Mucosa of gallbladder (tissue), 1 donor: ENCODE measurements around the gene SH3RF3. TPM values are rescaled to one million over a fixed set of nuclear protein-coding genes. Genes with fewer than 3 reads are reported as not detected.

ENCODE experiments used
- DNase-seq: peaks from one replicate; pipeline ENCODE4 v3.0.0-alpha.2; 2020; ENCODE audit warnings: low spot score
- total RNA-seq: library from RNA; stranded (reverse); gene quantifications from one replicate; pipeline ENCODE4 v1.2.1, GENCODE V29; 2021
- donor health status: DM: no; HTN: no; CAD: no.

SH3RF3 gene
- total RNA-seq, 1 donor from 2014 or later = 11.5 TPM

DNA sequence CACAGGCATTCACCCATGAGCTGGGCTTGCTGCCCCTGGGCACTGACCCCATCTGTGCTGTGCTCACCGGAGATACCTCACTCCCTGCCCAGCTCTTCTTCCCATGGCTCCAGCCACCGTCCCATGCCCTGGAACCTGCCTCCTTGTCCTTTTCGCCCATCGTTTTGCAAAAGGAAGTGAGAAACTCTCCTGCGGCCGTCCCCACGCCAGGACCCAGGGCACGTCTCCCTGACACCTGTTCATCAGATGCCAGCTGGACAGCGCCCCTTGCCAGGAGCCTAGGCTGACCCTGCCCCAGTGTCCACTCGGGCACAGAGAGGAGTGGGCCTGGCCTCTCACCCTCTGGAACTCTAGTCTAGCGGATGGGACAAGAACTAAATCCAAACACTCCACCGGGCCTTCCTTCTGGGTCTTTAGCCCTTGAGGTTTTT, 246.1 kb downstream of the SH3RF3 start:
- DNase-seq = no peak

DNA sequence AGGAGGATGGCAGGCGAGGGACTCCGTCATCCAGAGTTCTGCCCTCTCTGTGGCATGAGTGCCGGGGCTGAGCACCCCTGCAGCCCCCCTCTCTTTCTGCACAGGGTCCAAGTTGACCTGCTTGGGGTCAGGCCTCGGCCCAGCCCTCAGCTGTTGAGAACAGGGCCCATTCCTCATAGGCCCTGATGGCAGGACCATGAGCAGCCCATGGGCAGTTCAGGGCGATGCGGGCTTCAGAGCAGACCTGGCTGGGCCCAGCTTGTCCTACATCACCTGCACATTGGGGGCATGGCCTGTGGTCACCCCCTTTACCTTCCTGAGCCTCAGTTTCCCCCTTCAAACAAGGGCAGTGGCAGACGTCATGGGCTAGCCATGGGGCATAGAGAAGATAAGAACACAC, 246.7 kb downstream of the SH3RF3 start:
- no peak for DNase-seq

DNA sequence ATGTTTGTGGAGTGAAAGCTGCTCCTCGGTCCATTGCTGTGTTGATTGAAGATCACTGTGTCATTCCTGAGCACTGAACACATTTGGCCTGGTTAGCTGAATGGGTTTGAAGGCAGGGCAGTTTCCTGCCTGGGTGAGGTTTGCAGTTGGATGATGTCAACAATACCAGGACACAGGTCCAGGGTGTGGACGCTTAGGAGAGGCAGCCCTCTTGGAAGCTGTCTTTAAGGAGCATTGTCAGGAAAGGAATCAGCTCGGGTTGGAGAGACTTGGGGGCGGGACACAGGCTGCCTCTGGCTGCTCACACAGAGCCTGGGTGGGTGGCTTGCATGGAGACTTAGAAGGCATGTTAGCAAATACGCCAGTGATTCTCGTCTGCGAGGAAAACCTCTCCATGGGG, 247.1 kb downstream of the SH3RF3 start:
- no peak for DNase-seq

DNA sequence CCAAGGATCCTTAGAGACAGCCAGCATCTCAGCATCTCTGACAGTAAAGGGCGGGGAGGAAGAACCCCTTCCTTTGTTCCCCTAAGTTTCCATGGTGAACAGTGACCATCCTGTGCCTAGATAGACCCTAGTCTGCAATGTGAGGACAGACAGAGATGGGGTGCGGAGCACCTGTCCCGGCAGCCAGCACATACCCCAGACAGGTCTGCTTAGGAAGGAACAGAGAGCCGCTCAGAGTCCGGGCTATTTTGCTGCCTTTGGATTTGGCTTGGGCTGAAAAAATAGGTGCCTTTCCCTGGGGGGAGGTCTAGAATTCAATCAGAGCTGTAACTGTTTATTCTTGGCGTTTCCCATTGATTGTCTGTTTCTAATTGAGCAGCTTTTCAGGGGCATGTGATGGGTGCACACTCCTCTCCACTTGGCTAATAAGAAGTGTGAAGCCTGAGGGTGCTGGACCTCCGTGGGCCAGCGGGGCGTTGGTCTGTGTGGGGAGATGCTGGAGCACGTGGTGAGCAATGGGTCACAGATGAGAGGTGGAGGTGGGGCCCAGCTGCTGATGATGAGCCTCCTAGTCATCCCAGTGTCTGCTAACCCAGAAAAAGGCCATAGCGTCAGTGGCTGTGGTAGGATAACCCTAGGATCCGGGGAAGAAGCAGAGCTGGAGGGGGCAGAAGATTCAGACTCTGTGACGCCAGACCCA, 247.9 kb downstream of the SH3RF3 start:
- no peak for DNase-seq

DNA sequence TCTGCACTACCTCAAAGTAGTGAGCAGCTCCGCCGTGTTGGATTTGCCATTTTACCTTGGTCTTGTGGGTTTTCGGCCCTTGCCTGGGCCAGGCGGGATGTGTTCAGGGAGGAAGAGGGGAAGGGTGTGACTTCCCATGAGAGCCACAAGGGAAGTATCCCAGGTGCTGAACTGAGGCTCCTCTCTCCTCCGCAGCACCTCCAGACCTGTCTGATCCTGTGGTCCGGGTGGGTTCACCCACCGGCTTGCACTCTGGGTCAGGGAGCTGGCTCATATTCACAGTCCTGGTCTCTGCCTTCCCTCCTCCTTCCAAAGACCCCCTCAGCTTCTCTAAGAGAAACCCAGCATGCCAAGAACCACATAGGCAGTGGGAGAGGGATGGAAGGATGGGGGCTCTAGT, 249.0 kb downstream of the SH3RF3 start:
- DNase-seq = no peak

DNA sequence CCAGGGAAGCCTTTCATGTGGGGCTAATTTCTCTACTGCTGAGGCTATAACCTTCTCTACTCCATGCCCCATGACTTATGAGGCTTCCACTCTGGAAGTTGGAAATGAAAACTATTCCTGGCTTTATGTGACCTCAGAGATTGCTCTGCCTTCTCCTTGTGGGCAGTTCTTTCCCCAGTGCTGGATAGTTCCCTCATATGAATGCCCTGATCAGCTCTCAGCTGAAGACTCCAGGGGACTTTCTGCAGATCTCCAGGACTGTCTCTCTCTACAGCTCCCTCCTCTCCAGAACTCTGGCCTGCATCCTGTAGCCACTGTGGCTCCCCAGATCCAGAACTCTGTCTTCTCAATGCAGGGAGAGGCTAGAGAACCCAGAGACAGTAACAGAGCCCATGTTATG, 249.7 kb downstream of the SH3RF3 start:
- no peak for DNase-seq

DNA sequence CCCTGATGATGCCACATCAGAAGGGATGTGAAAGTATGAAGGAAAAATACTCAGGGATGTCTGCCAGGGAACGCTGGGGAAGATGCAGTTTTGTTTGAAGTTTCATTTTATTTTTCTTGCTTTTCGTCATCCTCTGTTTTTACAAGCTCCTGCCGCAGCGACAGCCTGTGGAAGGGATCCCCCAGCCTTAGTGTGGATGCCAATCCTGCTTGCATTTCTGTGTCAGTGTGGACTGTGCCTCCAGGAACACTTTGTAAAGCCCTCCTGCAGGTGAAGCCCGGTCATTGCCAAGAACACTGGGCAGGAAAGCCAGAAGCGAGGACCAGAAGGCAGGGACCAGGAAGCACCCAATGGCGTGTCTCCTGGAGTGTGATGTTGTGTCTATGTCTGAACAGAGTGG, 250.5 kb downstream of the SH3RF3 start:
- DNase-seq = no peak

DNA sequence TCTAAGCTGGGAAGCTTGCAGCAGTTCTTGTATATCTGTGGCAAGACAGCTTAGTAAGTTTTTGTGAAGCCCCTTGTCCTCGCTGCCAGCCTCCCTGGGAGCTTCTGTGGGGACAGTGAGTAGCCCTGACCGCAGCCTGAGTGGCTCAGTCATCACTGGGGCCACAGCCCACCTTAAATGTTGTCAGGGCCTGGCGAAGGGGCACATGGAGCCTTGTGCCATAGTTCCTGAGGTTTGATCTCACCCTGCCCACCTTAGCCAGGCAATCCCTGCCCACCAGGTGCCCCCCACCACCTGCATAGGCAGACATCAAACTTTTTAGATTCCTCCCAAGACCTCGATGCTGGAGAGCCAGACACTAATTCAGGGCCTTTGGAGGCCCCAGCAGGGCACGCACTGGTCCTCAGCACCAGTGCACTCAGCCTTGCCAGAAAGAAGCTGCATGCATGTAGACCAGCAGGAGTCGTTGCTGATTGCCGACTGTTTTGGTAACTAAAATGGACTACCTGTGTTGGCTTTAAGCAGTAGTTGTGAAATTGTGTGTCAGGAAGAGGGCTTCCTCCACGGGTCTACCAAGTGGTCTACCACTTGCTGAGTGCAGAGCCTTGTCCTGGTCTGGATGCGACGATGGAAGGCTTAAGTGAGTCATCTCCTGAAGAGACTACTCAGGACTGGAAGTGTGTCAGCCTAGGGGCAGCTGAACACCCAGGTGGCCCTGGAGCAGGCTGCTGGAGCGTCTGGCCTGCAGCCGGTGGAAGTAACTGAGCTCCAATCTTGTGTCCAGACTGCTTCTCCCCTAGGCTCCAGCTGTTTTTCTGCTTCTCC, 251.7 kb downstream of the SH3RF3 start:
- no peak for DNase-seq

DNA sequence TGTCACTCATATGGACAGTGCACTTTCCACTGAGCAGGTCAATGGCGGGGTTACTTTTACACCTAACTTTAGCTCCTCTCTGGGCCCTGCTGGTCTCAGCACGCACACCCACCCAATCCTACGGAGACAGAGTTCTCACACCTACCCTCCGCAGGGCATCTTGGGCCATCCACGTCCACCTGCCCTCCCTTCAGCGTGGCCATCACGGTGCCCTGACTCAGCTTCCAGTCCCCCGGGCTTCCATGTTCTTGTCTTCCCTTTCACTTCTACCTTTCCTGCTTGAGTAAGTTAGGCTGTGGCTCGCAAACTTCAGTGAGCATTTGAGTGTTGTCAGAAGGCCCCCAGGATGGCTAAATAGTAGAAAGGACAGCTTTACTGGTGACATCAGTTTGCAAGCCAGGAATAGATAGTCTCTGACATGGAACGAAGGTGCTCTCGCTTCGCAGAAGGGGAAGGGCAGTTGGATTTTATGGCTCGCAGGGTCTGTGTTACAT, 252.4 kb downstream of the SH3RF3 start:
- no peak for DNase-seq

DNA sequence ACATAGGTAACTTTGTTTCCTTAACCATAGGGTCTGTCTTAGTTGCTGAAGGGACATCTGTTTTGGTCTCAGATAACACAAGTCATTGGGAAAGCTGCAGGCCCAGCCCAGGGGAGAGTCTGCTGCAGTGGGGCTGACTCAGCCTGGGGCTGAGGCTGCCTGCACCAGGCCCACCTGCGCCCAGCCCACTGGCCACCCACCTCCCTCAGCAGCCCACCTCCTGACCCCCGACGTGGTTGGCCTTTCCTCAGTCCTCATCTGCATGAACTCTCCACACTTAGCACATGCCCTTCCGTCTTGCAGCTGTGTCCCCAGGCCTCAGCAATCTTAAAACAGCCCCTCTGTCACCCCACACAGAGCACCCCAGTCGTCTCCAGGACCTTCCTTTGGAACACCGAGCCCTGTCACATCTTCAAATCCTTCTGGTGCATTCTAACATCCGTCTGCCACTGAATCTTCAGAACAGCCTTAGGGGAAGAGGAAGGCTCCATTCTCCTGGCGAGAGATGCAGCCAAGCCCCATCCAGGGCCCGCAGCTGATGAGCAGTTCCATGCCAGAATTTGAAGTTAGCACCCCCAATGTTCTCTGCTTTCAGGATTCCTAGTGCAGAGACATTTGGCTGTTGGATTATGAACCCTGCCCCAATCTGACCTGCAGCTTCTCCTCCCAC, 253.4 kb downstream of the SH3RF3 start:
- DNase-seq = no peak

DNA sequence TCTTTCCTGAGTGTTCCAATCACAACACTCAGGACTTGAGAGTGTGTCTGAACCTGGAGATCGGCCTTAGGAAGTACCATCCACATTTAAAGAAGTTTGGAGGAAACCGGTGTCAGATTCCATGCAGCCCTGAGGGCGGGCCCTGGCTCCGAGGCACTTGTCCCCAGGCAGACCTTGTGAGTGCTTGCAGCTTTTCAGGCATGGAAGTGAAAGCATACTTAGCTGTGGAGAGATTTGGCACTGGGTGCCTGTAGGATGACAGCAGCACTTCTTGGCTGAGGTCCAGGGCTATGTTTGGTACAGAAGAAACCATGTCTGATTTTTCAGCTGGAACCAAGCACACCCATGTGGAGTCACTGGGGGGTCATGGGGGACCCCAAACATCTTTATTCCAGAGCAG, 253.9 kb downstream of the SH3RF3 start:
- peak; percentile 43 for DNase-seq

DNA sequence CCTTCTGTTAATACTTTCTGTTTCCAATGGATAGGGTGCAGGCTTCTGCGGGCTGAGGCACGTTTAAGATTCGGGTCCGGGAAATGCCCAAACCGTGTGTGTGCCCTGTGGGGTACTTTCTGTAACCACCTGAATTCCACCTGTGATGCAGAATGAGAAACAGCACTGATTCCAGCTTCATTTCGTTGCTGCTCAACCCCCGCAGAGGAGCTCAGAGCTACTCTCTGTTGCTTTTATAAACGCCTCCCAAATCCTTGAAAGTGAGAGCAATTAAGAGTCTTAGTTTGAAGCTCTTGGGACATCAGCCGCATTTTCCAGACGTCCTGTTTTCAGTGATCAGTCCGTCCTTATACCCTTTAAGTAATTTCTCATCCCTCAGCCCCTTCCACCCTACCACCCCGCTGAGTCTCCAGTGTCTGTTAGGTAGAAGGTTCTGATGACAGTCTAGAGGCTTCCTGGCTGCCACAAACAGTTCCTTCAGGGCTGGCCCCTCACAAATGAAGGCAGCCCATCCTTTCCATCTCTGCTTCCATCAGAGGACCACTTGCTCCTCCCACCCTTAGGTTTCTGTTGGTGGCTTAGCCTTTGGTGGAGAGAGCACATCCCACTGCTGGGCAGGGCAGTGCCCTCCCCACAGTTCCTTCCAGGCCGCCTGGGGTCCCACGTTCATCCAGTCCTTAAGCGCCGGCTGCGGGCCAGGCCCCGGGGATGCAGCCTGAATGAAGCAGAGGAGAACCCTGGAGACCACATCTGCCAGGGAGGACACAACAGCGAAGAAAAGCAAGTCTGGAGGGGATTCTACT, 254.7 kb downstream of the SH3RF3 start:
- DNase-seq = no peak

DNA sequence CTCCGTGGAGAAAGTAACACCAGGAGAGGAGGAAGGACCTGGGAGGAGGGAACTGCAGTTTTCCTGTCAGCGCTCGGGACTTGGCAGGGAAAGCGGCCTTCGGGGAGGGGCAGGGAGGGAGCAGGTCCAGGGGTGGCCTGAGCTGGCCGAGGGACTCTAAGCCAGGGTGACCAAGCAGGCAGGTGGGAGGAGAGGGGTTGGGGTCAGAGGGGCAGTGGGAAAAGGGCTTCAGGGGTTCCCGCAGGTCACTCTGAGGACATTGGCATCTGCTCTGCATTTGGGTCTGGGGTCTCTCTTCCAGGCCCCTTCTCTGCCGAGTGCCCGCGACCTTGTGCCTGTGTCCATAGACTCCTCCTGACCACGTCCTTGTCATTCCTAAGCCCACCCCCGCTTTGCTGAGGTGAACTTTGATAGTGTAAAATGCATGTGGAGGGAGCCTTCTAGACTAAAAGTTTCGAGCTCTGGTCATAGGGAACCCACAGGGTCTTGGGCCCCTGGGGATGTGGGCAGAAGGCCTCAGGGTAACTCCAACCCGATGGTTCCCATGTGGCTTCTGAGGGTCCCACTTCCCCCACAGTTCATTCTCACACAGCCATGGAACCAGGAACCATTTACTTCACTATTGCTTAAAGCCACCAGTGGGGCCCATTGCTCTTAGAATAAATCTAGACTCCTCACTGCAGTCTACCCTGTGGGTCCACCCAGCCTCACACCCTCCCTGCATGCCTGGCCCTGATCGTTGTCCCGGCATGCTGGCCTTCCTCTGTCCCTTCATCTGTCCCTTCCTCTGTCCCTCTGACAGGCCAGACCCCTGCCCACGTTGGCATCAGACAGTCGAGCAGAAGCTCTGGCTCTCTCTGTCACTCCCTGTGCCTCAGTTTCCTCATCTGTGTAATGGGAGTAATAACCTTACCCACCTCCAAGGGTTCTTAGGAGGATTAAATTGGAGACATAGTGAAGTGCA, 255.6 kb downstream of the SH3RF3 start:
- no peak for DNase-seq

DNA sequence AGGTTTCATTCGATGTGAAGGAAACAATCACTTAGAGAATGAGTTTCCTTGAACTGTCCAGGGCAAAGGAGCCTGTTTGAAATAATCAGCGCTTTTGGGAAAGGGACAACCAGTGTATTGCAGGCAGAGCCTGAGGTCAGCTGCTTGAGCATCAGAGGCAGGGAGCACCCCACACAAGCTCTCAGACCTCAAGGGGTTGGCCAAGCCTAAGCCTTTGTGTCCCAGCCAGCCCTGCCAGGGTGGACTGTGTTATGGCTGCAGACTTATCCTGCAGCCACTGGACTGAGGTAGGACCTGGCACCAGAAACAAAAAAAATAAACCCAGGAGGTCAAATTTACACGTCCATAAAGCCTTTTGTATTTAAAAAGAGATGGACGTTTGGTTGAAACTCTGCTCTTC, 256.5 kb downstream of the SH3RF3 start:
- no peak for DNase-seq

DNA sequence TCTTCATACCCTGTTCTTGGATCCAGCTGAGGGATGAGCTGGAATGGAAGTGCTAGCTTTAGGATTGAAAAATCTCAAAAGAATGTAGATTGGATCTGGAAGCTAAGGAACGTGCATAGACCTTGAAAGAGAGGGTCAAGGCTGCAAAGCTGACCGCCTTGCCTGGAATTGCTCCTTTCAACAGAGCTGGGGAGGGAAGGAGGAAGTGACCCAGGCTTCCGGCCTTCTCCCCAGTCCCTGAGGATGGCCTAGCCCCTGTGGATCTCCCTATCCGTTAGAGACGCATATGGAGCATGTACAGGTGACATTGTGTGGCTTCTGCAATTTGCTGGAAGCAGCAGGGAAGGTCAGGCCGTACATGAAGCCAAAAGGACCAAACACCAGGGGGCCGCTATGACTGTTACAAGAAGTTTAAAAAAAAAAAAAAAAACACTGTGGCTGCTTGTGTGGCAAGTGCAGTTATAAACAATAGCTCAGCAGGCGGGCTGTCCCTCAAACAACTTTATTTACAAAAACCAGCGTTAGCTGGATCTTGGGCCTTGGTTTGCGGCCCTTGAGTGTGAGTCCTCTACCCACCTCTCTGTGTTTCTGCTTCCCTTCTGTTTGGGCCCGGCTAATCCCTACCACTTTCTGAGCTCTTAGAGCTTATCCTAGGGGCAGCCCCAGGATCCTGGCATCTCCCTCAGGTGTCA, 257.1 kb downstream of the SH3RF3 start:
- DNase-seq = no peak

DNA sequence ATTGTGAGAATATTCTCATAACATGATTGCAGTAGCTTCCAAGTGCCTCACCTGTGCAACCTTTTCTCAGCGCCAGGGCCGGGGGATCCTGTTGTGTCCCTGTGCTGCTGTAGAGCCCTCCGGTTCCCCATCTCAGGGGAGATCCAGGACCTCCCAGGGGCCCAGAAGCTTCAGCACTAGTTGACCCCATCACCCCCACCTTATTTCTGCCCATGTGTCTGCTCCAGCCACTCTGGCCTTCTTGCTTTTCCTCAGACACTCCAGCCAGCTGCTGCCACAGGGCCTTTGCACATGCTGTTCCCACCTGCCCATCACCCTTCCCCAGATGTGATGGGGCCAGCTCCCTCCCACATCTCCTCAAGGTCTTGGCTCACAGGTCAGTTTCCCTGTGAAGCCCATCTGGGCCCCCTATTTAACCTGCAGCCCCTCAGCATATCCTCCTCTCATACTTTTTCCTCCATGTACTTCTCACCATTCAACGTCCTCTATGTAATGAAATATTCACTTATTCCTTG, 258.3 kb downstream of the SH3RF3 start:
- DNase-seq = no peak

DNA sequence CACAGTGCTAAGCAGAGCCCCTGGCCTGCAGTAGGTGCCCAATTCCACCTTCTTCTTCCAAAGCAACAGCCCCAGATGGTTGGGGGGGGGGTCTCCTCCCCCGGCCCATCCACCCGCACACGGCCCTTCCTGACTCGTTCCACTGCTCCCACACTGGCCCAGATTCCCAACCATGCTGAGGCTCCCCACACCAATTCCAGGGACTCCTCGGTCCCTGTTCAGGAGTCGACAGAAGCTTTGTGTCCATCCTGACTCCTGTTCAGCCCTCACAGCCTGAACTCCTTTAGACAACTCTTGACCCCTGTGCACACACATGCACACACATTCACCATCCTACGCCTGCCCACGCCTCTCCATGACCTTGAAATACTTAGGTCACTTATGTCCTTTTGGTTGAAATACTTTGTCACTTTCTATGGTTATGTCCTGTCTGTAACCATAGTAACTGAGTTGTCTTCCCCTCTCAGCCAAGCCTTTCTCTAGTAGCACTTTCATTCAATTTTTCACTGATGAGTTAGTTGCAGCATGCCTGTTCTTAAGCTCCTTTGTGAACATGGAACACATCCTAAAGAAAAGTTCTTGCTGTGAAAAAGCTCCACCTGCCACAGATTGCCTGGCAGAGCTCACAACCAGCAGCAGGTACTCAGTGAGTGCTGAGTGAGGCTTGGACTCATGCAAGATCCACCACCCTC, 258.9 kb downstream of the SH3RF3 start:
- DNase-seq = no peak

DNA sequence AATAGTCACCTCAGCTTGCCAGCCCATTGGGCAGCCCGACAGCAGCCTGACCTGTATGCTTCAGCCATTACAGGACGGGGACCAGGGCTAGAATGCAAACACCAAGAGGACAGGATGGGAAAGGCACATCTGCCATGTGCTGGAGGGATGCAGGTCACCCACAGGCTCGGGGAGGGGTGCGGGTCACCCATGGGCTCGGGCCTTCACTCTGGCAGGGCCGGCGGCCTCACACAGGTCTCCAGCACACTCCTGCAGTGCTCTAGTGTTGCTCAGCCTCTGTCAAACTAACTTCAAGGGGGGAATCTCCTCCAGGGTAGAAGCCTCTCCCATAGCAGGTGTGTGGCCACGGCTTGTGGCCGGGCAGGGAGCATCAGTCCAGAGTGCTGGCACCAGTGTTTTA, 262.2 kb downstream of the SH3RF3 start:
- DNase-seq = no peak

DNA sequence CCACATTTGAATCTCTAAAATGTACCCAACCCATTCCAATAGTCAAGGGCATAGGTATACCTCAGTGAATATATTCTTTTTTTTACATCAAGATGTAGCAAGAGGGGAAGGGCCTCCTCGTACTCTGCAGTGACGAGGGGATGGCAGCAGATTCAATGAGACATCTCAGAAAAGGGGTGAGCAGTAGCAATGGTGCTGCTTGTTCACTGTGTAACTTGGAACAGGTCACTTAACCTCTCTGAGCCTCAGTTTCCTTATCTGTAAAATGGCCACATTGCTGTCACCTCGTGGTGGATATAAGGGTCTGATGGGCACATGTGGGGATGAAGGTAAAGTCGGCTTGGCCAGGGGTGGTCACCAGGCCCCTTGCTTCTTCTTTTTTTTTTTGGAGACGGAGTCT, 263.1 kb downstream of the SH3RF3 start:
- no peak for DNase-seq
